ENCODE data around the gene GPR142.
"Not testable (repeated sequence)": the region's sequence is repeated elsewhere in the genome, so short reads cannot be mapped to it uniquely, and the experiment has no call there.

GPR142 gene

DNA sequence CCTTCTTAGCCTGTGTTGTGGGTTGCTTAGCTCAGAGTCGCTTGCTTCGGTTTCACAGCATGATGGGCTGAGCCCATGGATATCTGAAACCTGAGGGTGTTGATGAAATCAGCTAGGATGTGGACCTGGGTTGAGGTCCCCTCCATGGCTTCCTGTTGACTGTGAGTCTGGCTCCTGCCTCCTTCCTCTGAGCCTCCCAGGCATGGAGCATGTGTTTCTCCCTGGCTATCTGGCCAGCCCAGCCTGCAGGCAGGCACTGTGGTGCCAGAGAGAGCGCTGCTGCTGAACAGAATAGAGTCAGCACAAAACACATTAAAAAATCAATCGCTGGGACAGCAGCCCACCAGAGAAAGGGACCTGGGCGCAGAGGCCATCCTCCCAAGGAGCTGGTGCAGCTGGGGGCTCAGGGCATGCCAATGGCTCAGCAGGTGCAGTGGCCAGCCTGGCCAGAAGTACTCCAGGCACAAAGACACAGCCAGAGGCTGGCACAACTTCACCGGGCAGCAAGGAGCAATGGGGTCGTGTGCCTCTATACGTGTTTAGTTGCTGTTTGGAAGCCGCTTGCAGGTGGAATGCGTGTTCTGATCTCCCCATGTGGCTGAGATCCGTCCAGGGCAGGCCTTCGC, 36.3 kb downstream of the GPR142 start:
- TF ChIP-seq CTCF (IDR thresholded peaks at IDR 0.05; ENCODE audit: control insufficient read depth, extremely low read depth, insufficient read depth), result no peak
- no peak overlapping the region for H3K4me3 ChIP-seq (ENCODE audit: low read depth, low read length)
- no peak for DNase-seq (ENCODE audit: low read depth)

GRCh38 chr17:74404218-74404617, 36.9 kb downstream of the GPR142 start:
- H3K4me3 ChIP-seq (ENCODE audit: low read depth, low read length), result no peak overlapping the region
- DNase-seq (ENCODE audit: low read depth), result no peak
- no peak for TF ChIP-seq CTCF (IDR thresholded peaks at IDR 0.05; ENCODE audit: control insufficient read depth, extremely low read depth, insufficient read depth)

GRCh38 chr17:74404789-74405188, 37.5 kb downstream of the GPR142 start:
- peak; percentile 18 for DNase-seq (ENCODE audit: low read depth)
- H3K4me3 ChIP-seq (ENCODE audit: low read depth, low read length), result no peak overlapping the region
- no peak for TF ChIP-seq CTCF (IDR thresholded peaks at IDR 0.05; ENCODE audit: control insufficient read depth, extremely low read depth, insufficient read depth)

DNA sequence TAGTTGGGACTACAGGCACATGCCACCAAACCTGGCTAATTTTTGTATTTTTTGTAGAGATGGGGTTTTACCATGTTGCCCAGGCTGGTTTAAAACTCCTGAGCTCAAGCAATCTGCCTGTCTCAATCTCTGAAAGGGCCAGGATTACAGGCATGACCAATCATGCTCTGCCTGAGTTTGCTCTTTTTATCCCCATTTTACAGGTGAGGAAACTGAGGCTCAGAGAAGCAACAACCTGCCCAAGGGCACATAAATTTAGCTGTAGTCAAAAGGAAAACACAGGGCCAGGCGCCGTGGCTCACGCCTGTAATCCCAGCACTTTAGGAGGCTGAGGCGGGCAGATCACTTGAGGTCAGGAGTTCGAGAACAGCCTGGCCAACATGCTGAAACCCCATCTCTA, 38.0 kb downstream of the GPR142 start:
- H3K4me3 ChIP-seq (ENCODE audit: low read depth, low read length); DNase-seq (ENCODE audit: low read depth): not testable (repeated sequence)

DNA sequence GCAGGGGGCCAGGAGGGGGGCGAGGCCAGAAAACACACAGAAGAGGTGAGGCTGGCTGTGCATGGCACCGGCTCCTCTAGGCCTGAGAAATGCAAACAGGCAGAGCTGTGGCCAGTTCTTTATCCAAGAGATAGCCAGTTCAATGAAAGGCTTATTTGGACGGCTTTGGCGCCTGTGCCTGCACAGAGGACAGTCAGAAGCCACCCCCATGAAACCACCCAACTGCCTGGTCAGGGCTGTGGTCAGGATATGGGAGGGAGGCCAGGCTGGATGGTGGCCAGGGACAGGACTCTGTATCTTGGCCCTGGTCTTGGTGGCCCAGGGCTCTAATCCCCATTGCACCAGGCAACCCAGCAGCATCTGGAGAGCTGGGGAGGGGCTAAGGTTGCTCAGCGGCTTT, 40.1 kb downstream of the GPR142 start:
- no peak overlapping the region for H3K4me3 ChIP-seq (ENCODE audit: low read depth, low read length)
- TF ChIP-seq CTCF (IDR thresholded peaks at IDR 0.05; ENCODE audit: control insufficient read depth, extremely low read depth, insufficient read depth), result no peak
- no peak for DNase-seq (ENCODE audit: low read depth)

- no peak for DNase-seq (ENCODE audit: low read depth)
- no peak overlapping the region for H3K4me3 ChIP-seq (ENCODE audit: low read depth, low read length)
- no peak for TF ChIP-seq CTCF (IDR thresholded peaks at IDR 0.05; ENCODE audit: control insufficient read depth, extremely low read depth, insufficient read depth)
Measured at GRCh38 chr17:74408262-74408661, 41.0 kb downstream of the GPR142 start.

GRCh38 chr17:74408815-74409214, 41.5 kb downstream of the GPR142 start:
- DNase-seq (ENCODE audit: low read depth), result no peak
- TF ChIP-seq CTCF (IDR thresholded peaks at IDR 0.05; ENCODE audit: control insufficient read depth, extremely low read depth, insufficient read depth), result no peak
- H3K4me3 ChIP-seq (ENCODE audit: low read depth, low read length), result no peak overlapping the region

All from LNCaP clone FGC (cell line).